ENCODE results near the gene SP140. TPM values are rescaled to one million over a fixed set of nuclear protein-coding genes. Genes with fewer than 3 reads are reported as not detected.
"Not testable (repeated sequence)": the region's sequence is repeated elsewhere in the genome, so short reads cannot be mapped to it uniquely, and the experiment has no call there.

SP140 gene
- total RNA-seq, 1 donor from 2014 or later, result 0.60 TPM

DNA sequence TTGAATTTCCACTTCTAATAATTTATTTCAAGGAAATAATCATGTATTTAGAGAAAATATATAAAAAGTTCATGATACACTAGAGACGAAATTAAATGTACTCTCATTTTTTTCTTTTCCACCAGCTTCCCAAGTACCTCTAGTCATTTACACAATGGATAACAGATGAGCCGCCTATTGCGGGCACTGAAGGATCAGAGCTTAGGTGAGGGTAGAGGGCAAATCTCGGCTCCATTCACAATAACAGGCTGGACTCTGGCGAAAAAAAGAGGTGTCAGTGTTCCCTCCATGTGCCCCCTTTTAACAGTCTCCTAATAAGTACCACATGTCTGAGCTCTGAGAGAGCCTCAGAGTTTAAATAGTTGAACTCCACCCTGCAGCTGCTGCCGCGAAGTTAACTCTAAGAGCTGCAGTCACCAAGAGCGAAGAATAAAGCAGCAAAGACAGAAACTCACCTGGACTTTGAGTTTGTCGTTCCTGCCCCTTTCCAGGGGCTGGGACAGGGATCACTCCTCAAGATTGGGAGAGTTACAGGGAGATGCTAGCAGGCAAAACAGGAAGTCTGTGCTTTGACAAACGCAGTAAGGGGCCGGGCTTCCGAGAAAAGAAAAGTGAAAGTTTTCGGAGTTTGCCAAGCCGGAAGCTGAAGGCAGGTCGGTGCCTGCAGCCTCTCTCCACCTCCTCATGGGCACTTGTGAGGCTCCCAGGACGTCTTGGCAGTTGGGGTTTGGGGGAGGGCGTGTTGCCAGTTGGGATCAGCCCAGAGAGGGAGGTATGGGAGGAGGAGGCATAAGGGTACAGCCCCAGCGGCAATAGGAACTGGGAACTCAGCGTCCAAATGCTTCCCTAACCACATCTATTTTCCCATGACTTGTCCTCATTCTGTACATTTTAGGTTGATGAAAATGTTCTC, 5.9 kb upstream of the SP140 start, which contains the start of gene SP110:
SP110 (minus strand) TSS at position 566 of the 913 bp plus-strand sequence. CDS start 3,057 bp downstream, outside the sequence.
- Mint-ChIP-seq H3K27ac (ENCODE audit: unreplicated experiment) (peak within 1 kb of the TSS; percentile 96), H3K4me1 (ENCODE audit: low read depth) (peaks cover 30% of the 10 kb centered on the region), H3K36me3 (ENCODE audit: low read depth) (peaks cover 5% of the 10 kb centered on the region), H3K27me3 (ENCODE audit: low read depth) (no peaks in the 10 kb centered on the region), H3K9me3 (ENCODE audit: low read depth) (no peaks in the 10 kb centered on the region), H3K4me3 (ENCODE audit: unreplicated experiment) (peak within 1 kb of the TSS; percentile 90)
- no peak for DNase-seq (ENCODE audit: low spot score)
- TF ChIP-seq, protein P1, sequence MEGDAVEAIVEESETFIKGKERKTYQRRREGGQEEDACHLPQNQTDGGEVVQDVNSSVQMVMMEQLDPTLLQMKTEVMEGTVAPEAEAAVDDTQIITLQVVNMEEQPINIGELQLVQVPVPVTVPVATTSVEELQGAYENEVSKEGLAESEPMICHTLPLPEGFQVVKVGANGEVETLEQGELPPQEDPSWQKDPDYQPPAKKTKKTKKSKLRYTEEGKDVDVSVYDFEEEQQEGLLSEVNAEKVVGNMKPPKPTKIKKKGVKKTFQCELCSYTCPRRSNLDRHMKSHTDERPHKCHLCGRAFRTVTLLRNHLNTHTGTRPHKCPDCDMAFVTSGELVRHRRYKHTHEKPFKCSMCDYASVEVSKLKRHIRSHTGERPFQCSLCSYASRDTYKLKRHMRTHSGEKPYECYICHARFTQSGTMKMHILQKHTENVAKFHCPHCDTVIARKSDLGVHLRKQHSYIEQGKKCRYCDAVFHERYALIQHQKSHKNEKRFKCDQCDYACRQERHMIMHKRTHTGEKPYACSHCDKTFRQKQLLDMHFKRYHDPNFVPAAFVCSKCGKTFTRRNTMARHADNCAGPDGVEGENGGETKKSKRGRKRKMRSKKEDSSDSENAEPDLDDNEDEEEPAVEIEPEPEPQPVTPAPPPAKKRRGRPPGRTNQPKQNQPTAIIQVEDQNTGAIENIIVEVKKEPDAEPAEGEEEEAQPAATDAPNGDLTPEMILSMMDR (IDR thresholded peaks at IDR 0.05), result peak; percentile 9

DNA sequence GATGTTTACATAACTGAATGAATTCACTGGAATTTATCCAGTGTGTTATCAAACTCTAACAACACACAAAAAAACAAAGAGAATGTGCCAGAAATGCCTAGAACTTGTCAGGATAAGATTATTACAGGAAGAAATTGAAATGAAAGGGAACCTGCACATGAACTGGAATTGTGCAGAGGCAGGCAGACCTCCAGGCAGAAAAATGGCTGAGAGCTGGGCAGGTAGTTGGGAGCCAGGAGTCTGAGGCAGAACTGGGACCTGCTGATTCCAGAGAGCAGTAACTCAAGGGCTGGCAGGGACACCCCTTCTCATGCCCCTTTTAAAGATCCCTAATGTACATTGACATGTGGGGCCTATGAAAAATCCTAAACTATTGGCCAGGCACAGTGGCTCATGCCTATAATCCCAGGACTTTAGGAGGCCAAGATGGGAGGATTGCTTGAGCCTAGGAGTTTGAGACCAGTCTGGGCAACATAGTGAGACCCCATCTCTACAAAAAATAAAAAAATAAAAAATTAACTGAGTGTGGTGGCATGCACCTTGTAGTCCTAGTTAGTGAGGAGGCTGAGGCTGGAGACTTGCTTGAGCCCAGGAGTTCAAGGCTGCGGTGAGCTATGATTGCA, 5.1 kb upstream of the SP140 start:
- Mint-ChIP-seq H3K27me3 (ENCODE audit: low read depth) (no peaks in the 10 kb centered on the region), H3K36me3 (ENCODE audit: low read depth) (peaks cover 5% of the 10 kb centered on the region), H3K27ac (ENCODE audit: unreplicated experiment) (peak overlapping the region; percentile 96), H3K4me3 (ENCODE audit: unreplicated experiment) (peak overlapping the region; percentile 90), H3K4me1 (ENCODE audit: low read depth) (peaks cover 30% of the 10 kb centered on the region), H3K9me3 (ENCODE audit: low read depth) (no peaks in the 10 kb centered on the region)
- TF ChIP-seq, protein P1 (IDR thresholded peaks at IDR 0.05), result no peak
- DNase-seq (ENCODE audit: low spot score), result no peak

DNA sequence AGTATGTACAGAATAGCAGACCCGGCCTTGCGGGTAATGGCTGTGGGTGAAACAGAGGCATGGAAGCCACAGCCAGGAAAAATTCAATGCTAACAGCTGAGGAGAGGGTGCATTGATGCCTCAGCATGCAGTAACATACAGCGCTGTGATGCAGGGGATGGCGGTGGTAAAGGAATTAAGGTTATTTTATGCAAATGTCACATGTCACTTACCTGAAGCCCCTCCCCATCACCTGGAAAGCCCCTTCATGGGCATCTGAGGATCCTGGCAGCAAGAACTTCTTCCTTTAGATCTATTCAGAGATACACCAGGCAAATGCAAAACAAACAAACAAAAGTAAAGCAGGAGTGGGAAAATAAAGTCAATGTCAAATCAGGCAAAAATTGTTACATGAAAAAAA, 4.0 kb upstream of the SP140 start:
- Mint-ChIP-seq H3K4me1 (ENCODE audit: low read depth) (peaks cover 30% of the 10 kb centered on the region), H3K36me3 (ENCODE audit: low read depth) (no peaks in the 10 kb centered on the region), H3K27ac (ENCODE audit: unreplicated experiment) (no peak overlapping the region), H3K27me3 (ENCODE audit: low read depth) (no peaks in the 10 kb centered on the region), H3K4me3 (ENCODE audit: unreplicated experiment) (no peak overlapping the region), H3K9me3 (ENCODE audit: low read depth) (no peaks in the 10 kb centered on the region)
- DNase-seq (ENCODE audit: low spot score), result no peak
- TF ChIP-seq, protein P1 (IDR thresholded peaks at IDR 0.05), result no peak

DNA sequence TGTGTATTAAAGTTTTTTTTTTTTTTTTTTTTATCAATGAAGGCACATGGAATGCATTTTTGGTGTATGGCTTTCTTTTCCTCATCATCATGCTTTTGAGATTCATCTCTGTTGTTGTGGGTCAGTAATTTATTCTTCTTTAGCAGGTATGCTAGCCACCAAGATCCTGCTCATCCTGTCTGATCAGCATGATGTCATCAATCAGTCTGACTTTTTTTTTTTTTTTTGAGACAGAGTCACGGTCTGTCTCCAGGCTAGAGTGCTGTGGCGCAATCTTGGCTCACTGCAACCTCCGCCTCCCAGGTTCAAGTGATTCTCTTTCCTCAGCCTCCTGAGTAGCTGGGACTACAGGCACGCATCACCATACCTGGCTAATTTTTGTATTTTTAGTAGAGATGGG, 2.7 kb upstream of the SP140 start:
- peaks cover 27% of the 10 kb centered on the region for H3K4me1 Mint-ChIP-seq (ENCODE audit: low read depth)
- not testable (repeated sequence) for H3K27ac Mint-ChIP-seq (ENCODE audit: unreplicated experiment); DNase-seq (ENCODE audit: low spot score); H3K4me3 Mint-ChIP-seq (ENCODE audit: unreplicated experiment); H3K9me3 Mint-ChIP-seq (ENCODE audit: low read depth); H3K27me3 Mint-ChIP-seq (ENCODE audit: low read depth); H3K36me3 Mint-ChIP-seq (ENCODE audit: low read depth)

DNA sequence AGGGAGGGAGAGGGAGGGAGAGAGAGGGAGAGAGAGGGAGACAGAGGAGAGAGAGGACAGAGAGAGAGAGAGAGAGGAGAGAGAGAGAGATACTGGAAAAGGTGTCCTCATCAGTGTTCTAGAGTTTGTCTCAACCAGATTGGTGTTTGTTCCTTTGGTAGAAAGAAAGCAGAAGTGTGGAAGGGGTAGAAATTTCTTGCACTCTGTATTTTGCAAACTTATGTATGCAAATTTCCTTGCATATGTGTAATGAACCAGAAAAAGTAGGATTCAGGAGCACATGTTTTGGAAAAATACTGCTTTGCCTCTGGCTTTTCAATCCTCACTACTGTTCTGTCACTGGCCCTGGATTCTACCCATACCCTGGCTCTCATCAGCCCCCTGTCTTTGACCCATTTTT, 1.1 kb upstream of the SP140 start:
- DNase-seq (ENCODE audit: low spot score), result no peak
- no peak overlapping the region for H3K27ac Mint-ChIP-seq (ENCODE audit: unreplicated experiment)
- H3K4me1 Mint-ChIP-seq (ENCODE audit: low read depth), result peaks cover 15% of the 10 kb centered on the region
- TF ChIP-seq, protein P1 (IDR thresholded peaks at IDR 0.05), result no peak
- H3K9me3 Mint-ChIP-seq (ENCODE audit: low read depth), result no peaks in the 10 kb centered on the region
- H3K36me3 Mint-ChIP-seq (ENCODE audit: low read depth), result no peaks in the 10 kb centered on the region
- H3K27me3 Mint-ChIP-seq (ENCODE audit: low read depth), result no peaks in the 10 kb centered on the region
- H3K4me3 Mint-ChIP-seq (ENCODE audit: unreplicated experiment), result no peak overlapping the region

Measured in chondrocyte (in vitro differentiated cells).